B cell (primary cell): ENCODE data around the gene SLC43A3. TPM values are rescaled to one million over a fixed set of nuclear protein-coding genes. Genes with fewer than 3 reads are reported as not detected.

Source experiments
- ATAC-seq: fragments of 200-7000 bp; cut with Tn5 transposase; one replicate; pipeline ENCODE4 v1.10.0; 2021; ENCODE audit warnings: low read depth, mild to moderate bottlenecking, moderate number of reproducible peaks, moderate library complexity
- CTCF ChIA-PET: fragments of 350-600 bp; sonication (Branson Sonifier 250); formaldehyde crosslinking; loops from one replicate; lab custom pipeline; 2021; ENCODE audit warnings: antibody characterized with exemption, inconsistent platforms; lab: Charles Lee
- POLR2A ChIA-PET: fragments of 350-600 bp; sonication (Branson Sonifier 250); formaldehyde crosslinking; loops from one replicate; lab custom pipeline; 2021; ENCODE audit warnings: antibody characterized with exemption; lab: Charles Lee
- DNase-seq: peaks from one replicate; pipeline ENCODE4 v3.0.0; 2013
- H2AFZ ChIP-seq: 2 replicates; pipeline ENCODE4 v1.6.1; 2012; ENCODE audit warnings: mild to moderate bottlenecking, low read depth, low read length; ENCODE audit not compliant: insufficient read depth, poor library complexity, severe bottlenecking
- H3K27ac ChIP-seq, 2 donors: 1 replicate in 1 of 2; 2 replicates in 1 of 2; pipeline ENCODE4 v1.5.1; 2012 to 2013; ENCODE audit warnings: low read length in 2 of 2, mild to moderate bottlenecking in 2 of 2, moderate library complexity in 1 of 2
- H3K27me3 ChIP-seq, 4 experiments: fragments of 200-600 bp in 1 of 4; sonication (generic) in 1 of 4; replicated peaks in 1 of 4; 1 replicate in 2 of 4; 2 replicates in 2 of 4; pipeline versions ENCODE4 v1.6.1 to v1.7.0; 2013 to 2016; ENCODE audit warnings: low read length in 3 of 4, mild to moderate bottlenecking in 2 of 4, mixed read lengths in 1 of 4, moderate library complexity in 1 of 4; ENCODE audit not compliant: insufficient read depth in 4 of 4, control insufficient read depth in 3 of 4; ENCODE audit errors: control extremely low read depth in 1 of 4
- H3K36me3 ChIP-seq, 2 experiments: replicated peaks in 1 of 2; 1 replicate in 1 of 2; 2 replicates in 1 of 2; pipeline versions ENCODE4 v1.6.1 to v1.7.1; 2013; ENCODE audit warnings: low read length in 1 of 2; ENCODE audit not compliant: insufficient read depth in 2 of 2, control insufficient read depth in 1 of 2; ENCODE audit errors: control extremely low read depth in 1 of 2, extremely low read depth in 1 of 2
- H3K4me1 ChIP-seq, 2 donors: fragments of 200-600 bp in 1 of 2; sonication (generic) in 1 of 2; 1 replicate in 1 of 2; 2 replicates in 1 of 2; pipeline versions ENCODE4 v1.5.1 to v1.6.1; 2013 to 2017; ENCODE audit warnings: low read length in 2 of 2; ENCODE audit not compliant: control insufficient read depth in 2 of 2, insufficient read depth in 2 of 2
- H3K4me2 ChIP-seq: replicated peaks from 2 replicates; pipeline ENCODE3; 2012; ENCODE audit warnings: mild to moderate bottlenecking, low read depth, low read length; ENCODE audit not compliant: poor library complexity, severe bottlenecking
- H3K4me3 ChIP-seq, 5 experiments: fragments of 200-600 bp in 1 of 5; sonication (generic) in 1 of 5; 1 replicate in 3 of 5; 2 replicates in 2 of 5; pipeline versions ENCODE4 v1.5.1 to v1.7.0; 2011 to 2016; ENCODE audit warnings: low read length in 4 of 5, mild to moderate bottlenecking in 4 of 5, low read depth in 2 of 5, control low read depth in 1 of 5, moderate library complexity in 1 of 5; ENCODE audit not compliant: insufficient read depth in 1 of 5; ENCODE audit errors: control extremely low read depth in 1 of 5, extremely low read depth in 1 of 5
- H3K79me2 ChIP-seq: fragments of 200-600 bp; sonication (generic); one replicate; pipeline ENCODE4 v1.6.0; 2016; ENCODE audit warnings: low read length; ENCODE audit not compliant: control insufficient read depth, insufficient read depth
- H3K9ac ChIP-seq: fragments of 200-600 bp; sonication (generic); 2 replicates; pipeline ENCODE4 v1.6.1; 2017; ENCODE audit warnings: mild to moderate bottlenecking, low read length, moderate library complexity
- H3K9me3 ChIP-seq, 3 donors: one replicate each; pipeline versions ENCODE4 v1.6.1 to v1.7.1; 2013; ENCODE audit warnings: low read length in 2 of 3; ENCODE audit not compliant: control insufficient read depth in 2 of 3, insufficient read depth in 1 of 3; ENCODE audit errors: control extremely low read depth in 1 of 3
- H4K20me1 ChIP-seq: 2 replicates; pipeline ENCODE4 v1.6.0; 2012; ENCODE audit warnings: mild to moderate bottlenecking, low read length; ENCODE audit not compliant: insufficient read depth, control insufficient read depth, poor library complexity, severe bottlenecking
- H3K27ac Mint-ChIP-seq: one replicate; pipeline ENCODE4 v1.8.0; 2021; ENCODE audit warnings: mixed read lengths
- H3K27me3 Mint-ChIP-seq: one replicate; pipeline ENCODE4 v1.8.0; 2021; ENCODE audit warnings: mixed read lengths
- H3K4me1 Mint-ChIP-seq: one replicate; pipeline ENCODE4 v1.8.0; 2021; ENCODE audit warnings: mixed read lengths
- H3K4me3 Mint-ChIP-seq: one replicate; pipeline ENCODE4 v1.8.0; 2021; ENCODE audit warnings: mixed read lengths
- H3K9me3 Mint-ChIP-seq: one replicate; pipeline ENCODE4 v1.8.0; 2022; ENCODE audit warnings: mixed read lengths; ENCODE audit not compliant: insufficient read depth
- CTCF ChIP-seq: fragments of 200-600 bp; IDR thresholded peaks from one replicate; pipeline ENCODE4 v1.8.0; 2022; ENCODE audit warnings: antibody characterized with exemption, mild to moderate bottlenecking
- EZH2 ChIP-seq: IDR thresholded peaks from 2 replicates; pipeline ENCODE4 v1.6.1; 2012; ENCODE audit warnings: borderline replicate concordance, low read depth, mild to moderate bottlenecking, moderate library complexity, low read length; ENCODE audit not compliant: insufficient read depth, poor library complexity, severe bottlenecking
- WGBS: methylation state at CpG from one replicate; pipeline ENCODE4 v1.1.5; 2013; ENCODE audit warnings: missing lambda C conversion rate; ENCODE audit not compliant: insufficient coverage; 5-methylcytosine and 5-hydroxymethylcytosine counted together
- intact Hi-C: fragments of 100-400 bp; cut with micrococcal nuclease; formaldehyde crosslinking; loops from one replicate; pipeline ENCODE4 v1.10.0; 2022
- polyA plus RNA-seq: library from polyadenylated mRNA; depleted of rRNA; stranded (reverse); fragments of >200 nt; gene quantifications from 2 replicates; pipeline ENCODE4 v1.2.3, GENCODE V29; 2012
- total RNA-seq, 2 donors: library from RNA; stranded (reverse); fragments of 120-200 nt in 1 of 2; gene quantifications; 1 replicate in 1 of 2; 2 replicates in 1 of 2; pipeline versions ENCODE4 v1.2.3 to v1.2.4, GENCODE V29; 2013 to 2022

SLC43A3 gene
- total and polyA plus RNA-seq, 2 donors (not counting 1 experiment from before 2014, with no cell fraction given) = 7.6 to 20.9 TPM

DNA sequence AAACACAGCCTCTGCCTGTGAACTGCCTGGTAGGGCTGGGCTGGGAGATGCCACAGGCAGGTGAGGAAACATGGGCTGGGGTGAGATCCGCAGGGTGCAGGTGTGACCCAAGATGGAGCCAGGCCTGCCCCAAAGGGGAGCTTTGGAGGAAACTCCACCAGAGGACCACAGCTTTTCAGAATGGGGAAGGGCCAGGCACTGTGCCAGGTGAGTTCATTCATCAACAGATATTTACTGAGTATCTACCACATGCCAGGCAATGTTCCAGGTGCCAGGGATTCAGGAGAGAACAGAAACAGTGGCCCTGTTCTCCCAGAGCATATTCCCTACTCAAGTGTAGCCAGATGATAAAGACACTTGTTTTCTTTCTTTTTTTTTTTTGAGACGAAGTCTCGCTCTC is 44.6 kb upstream of the SLC43A3 start:
- Histone ChIP-seq H2AFZ (no peak overlapping the region), H3K4me2 (no peak overlapping the region), H3K36me3 (no peaks in the 10 kb centered on the region), H4K20me1 (no peaks in the 10 kb centered on the region), H3K9me3 (no peaks in the 10 kb centered on the region), H3K27ac (no peak overlapping the region), H3K27me3 (peaks cover 0 to 24% (median 0%) of the 10 kb centered on the region in 4 experiments), H3K79me2 (no peaks in the 10 kb centered on the region), H3K4me1 (peaks cover 24% of the 10 kb centered on the region in 2 donors), H3K9ac (no peak overlapping the region), H3K4me3 (no peak overlapping the region)
- WGBS = 100% methylated on average over 1 of the region's 3 CpGs
- Mint-ChIP-seq H3K27me3 (peaks cover 4% of the 10 kb centered on the region), H3K27ac (no peak overlapping the region), H3K4me1 (peaks cover 18% of the 10 kb centered on the region), H3K4me3 (no peak overlapping the region), H3K9me3 (no peaks in the 10 kb centered on the region)
- TF ChIP-seq CTCF (no peak), EZH2 (no peak)
- no peak for ATAC-seq
- DNase-seq = no peak
- ChIA-PET CTCF (interaction anchor here (1.0 kb wide), 1 partner anchor 14 kb away, joined by 3 read pairs; no protein-coding TSS in a partner anchor), POLR2A (no interaction called here)
- intact Hi-C loops = no loop called here

DNA sequence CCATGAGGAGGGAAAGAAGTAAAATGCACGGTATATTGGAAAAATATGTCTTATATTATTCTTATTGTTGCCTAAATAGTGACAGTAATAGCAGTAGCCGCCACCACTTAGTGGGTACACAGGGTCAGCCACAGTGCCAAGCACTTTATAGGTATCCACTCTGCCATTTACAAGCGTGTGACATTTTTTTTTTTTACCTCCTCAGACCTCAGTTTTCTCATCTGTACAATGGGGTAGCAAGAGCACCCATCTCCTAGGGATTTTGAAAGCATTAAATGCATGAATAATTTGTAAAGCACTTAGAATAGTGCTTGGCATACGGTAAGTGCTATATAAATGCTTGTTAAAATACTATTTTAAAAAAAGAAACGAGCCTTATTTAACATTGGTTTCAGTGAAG is 42.3 kb upstream of the SLC43A3 start:
- Histone ChIP-seq H2AFZ (no peak overlapping the region), H3K4me2 (no peak overlapping the region), H3K9me3 (no peaks in the 10 kb centered on the region), H3K36me3 (no peaks in the 10 kb centered on the region), H3K79me2 (no peaks in the 10 kb centered on the region), H3K27me3 (peaks cover 0 to 6% (median 0%) of the 10 kb centered on the region in 4 experiments), H3K4me1 (peaks cover 5% of the 10 kb centered on the region in 2 donors), H4K20me1 (no peaks in the 10 kb centered on the region), H3K4me3 (no peak overlapping the region), H3K27ac (no peak overlapping the region), H3K9ac (no peak overlapping the region)
- POLR2A ChIA-PET = no interaction called here
- Mint-ChIP-seq H3K27ac (no peak overlapping the region), H3K27me3 (peaks cover 4% of the 10 kb centered on the region), H3K9me3 (no peaks in the 10 kb centered on the region), H3K4me1 (peaks cover 7% of the 10 kb centered on the region), H3K4me3 (no peak overlapping the region)
- CTCF ChIA-PET = interaction anchor here (1.0 to 2.4 kb wide), 2 partner anchors 11 to 24 kb away, joined by 3 to 7 read pairs; no protein-coding TSS in a partner anchor
- no peak for TF ChIP-seq CTCF
- no peak for TF ChIP-seq EZH2
- ATAC-seq (no peak), DNase-seq (no peak)
- intact Hi-C loops = no loop called here
- no CpG with 5 or more reads among the region's 5 CpGs for WGBS
